GM21447 (cell line): ENCODE results near the gene TMEM135.
"Not testable (repeated sequence)": the region's sequence is repeated elsewhere in the genome, so short reads cannot be mapped to it uniquely, and the experiment has no call there.

Experiments used
- ATAC-seq: cut with Tn5 transposase; IDR thresholded peaks from one replicate; pipeline ENCODE4 v1.9.1; 2021; ENCODE audit not compliant: unreplicated experiment

Gene TMEM135

DNA sequence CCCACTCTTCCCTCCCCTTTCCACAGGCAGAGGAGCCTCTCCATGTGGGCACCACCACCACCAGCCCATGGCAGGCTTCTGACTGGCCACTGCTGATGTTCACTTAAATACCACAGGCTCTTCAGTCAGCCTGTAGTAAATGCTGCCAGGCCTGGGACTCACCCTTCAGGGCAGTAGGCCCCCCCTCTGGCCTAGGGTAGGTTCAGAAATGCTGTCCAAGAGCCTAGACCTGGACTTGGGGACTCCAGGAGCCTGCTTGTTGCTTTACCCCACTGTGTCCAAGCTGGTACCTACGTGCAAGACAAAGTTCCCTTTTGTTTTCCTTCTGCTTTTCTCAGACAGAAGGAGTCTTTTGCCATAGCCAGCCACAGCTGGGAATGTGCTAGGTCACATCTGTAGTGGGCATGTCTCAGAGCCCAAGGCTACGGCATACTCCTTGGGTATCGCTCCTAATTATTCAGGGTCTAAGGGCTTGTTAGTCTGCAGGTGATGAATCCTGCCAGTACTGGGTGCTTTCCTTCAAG lies 38.6 kb downstream of the TMEM135 start:
- ATAC-seq = no peak

DNA sequence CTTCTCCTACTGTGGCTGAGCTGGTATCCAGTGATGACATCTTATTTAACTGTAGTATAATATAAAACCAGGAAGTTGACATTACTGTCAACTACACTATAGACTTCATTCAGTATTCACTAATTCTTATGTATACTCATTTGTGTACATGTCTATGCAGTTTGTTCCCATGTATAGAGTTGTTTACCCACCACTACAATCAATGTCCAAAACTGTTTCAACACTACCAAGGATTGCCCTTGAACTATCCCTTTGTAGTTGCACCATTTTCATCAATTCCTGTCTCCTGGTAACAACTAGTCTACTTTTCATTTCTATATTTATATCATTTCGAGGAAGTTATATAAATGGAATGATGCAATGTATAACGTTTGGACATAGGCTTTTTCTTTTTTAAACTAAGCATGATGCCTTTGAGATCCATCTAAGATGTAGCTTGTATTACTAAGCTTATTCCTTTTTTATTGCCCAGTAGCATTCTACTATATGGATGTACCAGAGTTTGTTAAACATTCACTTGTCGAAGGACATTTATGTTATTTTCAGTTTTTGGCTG lies 39.2 kb downstream of the TMEM135 start:
- ATAC-seq = no peak

DNA sequence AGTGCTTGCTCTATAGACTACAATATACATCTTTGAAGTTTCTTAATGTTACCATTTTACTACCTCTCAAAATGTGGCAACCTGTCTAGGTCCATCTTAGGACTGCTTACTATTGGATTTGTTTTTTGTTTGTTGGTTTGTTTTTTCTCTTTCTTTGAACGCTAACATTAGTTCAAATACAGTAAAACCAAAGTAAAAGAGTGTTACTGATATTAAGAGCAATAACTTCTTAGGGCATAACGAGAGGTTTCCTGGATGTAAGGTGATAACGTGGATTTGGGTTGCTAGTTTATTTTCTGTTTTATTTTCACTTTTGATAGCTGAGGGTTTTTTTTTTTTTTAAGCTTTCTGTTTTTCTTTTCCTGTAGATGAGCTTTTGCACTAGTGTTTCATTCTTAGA lies 43.6 kb downstream of the TMEM135 start:
- peak; percentile 75 for ATAC-seq

DNA sequence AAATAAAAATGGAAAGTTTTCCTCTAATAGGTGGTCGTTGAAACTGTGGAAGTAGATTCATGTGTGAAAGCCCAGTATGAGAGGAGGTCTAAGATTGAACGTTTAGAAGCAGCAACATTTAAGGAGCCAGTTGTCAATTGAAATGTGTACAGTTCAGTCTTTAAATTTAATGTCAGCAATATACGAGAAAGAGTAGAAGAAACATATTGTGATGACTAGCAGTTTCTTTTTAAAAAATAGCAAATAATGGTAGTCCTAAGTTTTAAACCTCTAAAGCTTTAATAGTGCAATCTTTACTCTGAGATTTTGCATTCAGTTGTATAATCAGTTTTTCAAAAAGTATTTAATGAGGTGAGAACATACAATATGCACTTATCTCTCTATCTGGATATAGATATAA lies 44.9 kb downstream of the TMEM135 start:
- ATAC-seq = no peak

DNA sequence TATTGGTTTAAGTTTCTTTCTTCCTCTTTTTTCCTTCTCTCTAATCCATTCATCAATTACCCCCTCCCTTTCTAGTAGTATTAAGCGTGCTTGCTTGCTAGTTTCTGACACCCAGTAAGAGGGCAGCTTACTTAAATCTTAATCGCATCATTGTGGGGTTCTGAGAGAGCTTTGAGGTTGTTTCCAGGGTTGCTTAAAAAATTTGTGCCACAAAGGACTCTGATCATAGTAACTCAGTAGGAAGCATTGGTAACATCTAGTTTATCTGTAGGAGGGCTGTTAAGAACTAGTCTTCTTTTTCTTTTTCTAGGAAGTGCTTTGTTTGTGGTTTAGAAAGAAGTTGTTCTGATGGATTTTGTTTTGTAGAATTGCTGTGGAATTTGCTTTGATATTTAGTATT lies 45.3 kb downstream of the TMEM135 start:
- ATAC-seq = no peak

DNA sequence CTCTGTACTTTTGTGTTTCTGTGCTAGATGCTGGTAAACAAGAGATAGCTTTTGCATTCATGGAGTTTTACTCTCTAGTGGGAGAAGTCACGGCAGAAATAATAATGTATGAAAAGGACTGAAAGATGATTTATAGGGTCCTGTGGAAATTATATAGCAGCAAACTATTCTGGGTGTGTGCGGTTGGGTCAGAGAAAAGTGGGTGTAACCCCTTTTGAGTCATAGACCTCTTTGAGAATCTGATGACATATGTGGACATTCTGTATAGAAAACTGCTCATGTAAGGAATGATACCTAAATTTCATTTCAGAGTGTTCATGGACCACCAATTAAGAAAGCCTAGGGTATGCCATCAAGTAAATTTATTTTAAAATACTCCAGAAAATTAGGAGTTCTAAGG lies 54.4 kb downstream of the TMEM135 start:
- ATAC-seq = no peak

DNA sequence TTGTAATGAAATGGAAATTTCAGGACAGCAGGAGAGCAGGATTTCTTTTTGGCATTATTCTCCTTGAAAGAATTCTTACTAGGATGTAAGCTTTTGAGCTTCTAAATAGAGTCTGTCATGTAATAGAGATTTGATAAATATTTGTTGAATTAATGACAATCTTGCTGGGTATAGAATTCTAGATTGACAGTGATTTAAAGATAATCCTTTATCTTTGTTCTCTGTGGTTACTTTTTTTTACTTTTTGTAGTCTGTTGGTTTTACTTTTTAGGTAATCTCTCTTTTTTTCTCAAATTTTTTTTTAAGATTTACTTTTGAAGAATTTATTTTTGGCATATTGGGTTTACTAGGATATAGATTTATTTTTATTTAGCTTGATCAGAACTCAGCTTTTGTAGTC lies 54.8 kb downstream of the TMEM135 start:
- no peak for ATAC-seq

DNA sequence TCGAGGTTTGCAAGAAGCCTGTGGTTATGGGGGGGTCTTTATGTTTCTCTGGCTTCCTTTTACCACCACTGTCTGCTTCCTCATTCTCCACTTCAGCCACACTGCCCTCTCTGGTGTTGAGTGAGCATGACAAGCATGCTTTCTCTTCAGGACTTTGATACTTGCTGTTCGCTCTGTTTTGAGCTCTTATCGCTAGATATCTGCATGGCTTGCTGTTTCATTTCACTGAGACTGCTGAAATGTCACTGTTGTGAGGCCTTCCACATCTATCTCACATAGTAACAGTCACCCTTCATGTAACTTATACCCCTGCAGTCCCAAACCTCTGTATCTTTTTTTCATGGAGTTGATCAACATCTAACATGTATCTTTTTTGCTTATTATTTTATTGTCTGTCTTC lies 59.8 kb downstream of the TMEM135 start:
- ATAC-seq = peak; percentile 90

DNA sequence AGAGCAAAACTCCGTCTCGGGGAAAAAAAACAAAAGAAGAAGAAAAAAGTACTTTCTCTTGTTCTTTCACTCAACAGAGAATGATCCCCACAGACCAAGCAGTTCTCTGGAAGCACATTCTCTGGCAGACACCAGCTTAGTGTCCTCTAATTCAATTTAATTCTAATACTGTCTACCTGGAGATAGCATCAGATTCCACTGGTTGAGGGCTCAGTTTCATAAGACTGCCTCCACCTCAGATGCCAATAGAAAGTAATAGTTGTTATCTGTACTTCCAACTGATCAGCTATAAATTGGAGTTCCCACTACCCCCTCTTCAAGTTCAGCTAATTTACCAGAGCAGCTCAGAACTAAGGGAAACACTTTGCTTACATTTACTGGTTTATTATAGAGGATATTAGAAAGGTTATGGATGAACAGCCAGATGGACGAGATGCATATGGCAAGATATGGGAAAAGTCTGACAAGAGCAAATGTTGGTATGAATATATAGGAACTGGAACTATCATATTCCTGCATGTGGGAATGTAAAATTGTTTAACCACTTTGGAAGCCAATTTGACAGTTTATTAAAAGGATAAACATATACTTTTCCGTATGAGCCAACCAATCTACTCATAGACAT lies 64.3 kb downstream of the TMEM135 start:
- ATAC-seq = no peak

DNA sequence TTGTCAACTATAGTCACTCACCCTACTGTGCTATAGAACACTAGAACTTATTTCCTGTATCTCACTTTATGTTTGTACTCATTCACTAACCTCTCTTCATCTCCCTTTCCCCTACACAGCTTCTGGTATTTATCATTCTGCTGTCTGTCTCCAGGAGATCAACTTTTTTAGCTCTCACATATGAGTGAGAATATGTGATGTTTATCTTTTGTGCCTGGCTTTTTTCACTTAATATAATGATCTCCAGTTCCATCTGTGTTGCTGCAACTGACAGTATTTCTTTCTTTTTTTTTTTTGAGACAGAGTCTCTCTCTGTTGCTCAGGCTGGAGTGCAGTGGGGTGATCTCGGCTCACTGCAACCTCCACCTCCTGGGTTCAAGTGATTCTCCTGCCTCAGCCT lies 68.1 kb downstream of the TMEM135 start:
- ATAC-seq = not testable (repeated sequence)

DNA sequence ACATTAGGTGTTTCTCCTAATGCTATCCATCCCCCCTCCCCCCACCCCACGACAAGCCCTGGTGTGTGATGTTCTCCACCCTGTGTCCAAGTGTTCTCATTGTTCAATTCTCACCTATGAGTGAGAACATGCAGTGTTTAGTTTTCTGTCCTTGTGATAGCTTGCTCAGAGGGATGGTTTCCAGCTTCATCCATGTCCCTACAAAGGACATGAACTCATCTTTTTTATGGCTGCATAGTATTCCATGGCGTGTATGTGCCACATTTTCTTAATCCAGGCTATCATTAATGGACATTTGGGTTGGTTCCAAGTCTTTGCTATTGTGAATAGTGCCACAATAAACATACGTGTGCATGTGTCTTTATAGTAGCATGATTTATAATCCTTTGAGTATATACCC lies 69.6 kb downstream of the TMEM135 start:
- not testable (repeated sequence) for ATAC-seq

DNA sequence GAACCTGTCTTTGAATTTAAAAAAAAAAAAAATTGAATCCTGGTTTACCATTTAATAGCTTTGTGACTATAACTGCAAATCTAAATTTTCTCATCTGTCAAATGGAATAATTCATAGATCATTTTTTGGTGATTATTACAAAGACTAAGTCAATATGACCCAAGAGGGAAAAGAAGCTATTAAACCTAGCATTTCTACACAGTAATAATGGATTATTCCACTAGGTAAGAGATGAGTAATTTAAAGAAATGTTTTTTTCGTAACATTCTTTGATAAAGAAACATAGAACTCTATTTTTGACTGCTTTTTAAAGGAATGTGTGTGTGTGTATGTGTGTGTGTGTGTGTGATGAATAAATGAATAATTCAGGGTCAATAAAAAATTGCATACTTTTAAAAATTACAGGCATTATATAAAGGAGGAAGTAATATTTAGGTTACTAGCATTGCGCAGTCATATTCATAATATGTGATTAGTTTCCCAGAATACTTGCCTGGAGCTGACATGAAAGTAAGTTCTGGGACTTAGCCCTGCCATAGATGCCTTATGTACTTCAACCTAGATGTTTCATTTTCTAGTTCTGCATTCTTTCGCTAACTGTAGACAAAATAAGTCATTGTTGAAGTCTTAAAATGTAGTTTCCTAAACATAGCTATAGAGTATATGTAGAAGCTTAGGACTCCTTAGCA lies 72.9 kb downstream of the TMEM135 start:
- ATAC-seq = no peak

DNA sequence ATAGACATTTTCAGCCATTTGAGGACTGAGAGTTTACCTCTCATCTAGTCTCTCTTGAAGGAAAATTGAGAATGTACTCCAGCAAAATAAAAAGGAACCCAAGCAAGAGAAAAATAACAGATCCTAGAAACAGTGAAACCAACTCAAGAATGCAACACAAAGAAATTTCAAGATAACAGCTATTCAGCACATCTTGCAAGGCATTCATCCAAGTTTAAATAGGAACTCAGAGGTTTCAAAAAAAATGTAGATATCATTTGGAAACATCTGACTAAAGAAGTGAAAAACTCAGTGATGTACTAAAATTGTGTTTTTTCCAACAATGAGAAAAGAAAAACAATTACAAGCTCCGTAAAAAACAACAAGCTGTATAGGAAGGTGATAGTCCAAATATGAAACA lies 76.4 kb downstream of the TMEM135 start:
- no peak for ATAC-seq

DNA sequence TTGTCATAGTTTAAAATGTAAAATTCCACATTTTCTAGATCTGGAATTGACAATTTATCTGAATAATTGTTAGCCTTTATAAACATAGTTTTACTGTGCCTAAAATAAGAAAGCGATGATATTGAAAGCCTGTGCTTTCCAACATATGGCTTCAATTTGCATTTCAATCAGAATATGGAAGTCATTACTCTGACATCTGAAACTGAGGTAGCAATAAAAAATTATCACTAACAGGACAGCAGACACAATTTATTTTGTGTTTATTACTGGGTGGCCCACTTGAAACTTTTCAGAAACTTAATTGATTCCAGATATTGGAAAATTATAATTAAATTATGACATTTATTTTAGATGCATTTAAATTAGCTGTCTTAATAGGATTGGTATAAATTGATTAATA lies 78.5 kb downstream of the TMEM135 start:
- no peak for ATAC-seq

DNA sequence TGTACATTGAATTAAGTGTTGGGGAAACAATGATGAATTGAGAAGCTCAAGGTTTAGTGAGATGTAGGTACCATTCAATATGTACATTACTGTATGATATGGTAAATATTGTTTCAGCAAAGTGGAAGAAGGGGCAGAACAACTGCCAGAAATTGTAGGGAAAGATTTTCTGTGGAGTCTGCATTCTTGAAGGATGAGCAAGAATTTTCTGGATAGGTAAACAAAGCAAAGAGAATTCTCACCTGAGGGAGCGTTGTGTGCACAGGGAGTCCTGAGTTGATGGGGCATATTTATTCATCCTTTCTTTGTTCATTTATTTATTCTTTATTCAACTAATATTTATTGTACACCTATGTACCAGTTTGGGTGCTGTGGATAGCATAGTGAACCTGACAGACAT lies 83.2 kb downstream of the TMEM135 start:
- ATAC-seq = no peak

DNA sequence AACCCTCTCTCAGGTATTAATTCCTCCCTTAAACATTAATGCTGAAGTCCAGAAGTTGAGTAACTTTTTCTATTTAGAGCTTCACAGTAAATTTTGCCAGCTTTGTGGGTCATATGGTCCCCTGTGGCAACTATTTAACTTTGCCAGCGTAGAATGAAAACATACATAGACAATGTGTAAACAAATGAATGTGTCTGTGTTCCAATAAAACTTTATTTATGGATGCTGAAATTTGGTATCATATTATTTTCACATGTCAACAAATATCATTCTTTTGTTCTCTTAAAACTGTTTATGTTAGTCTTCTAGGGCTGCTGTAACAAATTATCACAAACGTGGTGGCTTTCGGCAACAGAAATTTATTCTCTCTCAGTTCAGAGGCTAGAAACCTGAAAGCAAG lies 85.1 kb downstream of the TMEM135 start:
- ATAC-seq = no peak

DNA sequence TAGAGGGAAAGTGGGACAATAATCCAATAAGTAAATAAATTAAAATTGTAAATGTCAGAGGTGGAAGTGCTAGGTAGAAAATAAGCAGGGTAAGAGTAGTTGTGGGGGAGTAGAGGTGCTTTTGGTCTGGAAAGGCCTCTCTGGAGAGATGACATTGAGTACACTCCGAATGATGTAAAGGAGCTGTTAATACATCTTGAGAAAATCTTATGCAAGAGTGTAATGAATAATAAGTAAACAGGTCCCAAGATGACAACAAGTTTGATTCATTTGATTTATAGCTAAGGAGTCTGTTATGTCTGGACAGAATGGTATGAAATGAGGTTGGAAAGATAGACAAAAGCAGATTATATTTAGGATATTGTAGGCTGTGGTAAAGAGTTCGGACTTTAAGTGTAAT lies 87.5 kb downstream of the TMEM135 start:
- ATAC-seq = no peak

DNA sequence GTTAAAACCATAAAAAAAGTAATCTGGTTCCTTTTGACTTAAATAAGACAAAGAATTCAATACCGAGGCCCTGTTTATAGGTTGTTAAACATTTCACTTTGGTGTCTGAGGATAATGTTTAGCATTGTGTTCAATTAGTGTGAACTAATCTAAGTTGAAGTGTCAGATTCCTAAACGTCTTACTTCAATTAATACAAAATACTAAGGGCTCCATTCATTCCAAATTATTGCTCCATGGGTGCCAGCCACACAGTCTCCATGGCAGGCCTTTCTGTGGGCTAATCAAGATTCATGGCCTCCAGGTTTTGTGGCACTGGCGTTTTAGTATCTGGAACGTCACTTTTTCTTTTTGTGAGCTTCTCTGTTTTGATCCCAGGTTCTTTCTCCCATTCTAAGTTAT lies 89.4 kb downstream of the TMEM135 start:
- ATAC-seq = no peak

DNA sequence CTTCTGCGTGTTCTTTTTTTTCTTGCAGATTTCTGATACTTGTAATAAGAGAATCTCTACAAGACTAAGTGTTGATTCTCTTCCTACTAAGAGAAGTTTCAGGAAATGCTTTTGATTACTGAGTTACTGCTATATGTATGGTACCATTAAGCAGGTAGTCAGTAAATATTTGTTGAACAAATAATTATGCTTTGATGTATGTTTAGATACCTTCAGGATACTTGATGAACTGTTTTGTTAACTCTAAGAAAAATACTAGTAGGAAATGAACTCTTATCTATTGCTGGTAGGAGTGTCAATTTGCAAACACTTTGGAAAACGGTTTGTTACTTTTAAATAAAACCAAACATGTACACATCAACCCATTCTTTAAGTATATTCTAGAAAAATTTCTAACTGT lies 90.6 kb downstream of the TMEM135 start:
- no peak for ATAC-seq

DNA sequence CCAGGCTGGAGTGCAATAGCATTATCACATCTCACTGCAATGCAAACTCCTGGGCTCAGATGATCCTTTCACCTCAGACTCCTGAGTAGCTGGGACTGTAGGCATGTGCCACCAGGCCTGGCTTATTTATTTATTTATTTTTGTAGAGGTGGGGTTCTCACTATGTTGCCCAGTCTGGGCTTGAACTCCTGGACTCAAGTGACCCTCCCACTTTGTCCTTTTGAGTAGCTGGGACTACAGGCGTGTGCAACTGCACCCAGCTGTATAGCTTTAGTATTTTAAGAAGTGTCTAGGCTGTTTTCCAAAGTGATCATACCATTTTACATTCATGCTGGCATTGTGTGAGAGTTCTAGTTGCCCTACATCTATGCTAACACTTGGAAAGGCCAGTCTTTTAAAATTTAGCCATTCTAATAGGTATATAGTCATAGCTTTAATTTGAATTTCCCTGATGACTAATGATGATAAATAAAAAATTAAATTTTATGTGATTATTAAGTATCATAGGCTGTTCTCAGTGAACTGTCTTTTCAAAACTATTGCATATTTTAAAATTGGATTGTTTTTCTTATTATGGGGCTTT lies 96.9 kb downstream of the TMEM135 start:
- no peak for ATAC-seq

DNA sequence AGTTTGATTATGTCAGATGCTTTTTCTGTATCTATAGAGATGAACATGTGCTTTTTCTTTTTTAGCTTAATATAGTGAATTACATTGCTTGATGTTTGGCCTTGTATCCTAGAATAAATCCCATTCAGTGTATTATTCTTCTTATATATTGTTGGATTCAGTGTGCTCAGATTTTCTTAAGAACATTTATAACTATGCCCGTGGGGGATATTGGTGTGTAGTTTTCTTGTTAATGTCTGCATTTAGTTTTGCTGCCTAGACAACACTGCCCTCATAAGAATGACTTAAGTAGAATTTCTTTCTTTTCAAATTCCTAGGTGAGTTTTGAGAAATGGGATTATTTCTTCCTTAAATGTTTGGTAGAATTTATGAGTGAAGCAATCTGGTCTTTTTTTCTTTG lies 98.5 kb downstream of the TMEM135 start:
- no peak for ATAC-seq

DNA sequence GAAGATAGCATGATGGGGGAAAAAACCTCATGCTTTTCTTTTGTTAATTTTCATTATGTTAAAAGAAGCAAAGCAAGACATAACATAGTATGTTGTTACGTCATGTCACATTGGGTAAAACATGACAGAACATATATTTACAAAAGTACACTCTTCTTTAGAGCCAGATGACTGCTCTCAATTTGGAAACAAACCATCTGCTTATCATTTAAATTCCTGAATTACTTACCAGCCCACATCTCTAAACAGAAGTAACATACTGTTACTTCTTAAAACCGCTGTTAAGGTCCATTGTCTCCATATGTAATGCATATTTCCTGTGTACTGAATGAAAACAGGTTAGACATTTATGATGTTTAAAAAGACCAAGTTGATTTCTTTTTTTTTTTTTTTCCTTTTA lies 100.0 kb downstream of the TMEM135 start:
- no peak for ATAC-seq
